ENCODE measurements around the gene SEC24D. TPM values are rescaled to one million over a fixed set of nuclear protein-coding genes. Genes with fewer than 3 reads are reported as not detected.
A peak's percentile ranks its signal among the peaks of the same experiment; 100 is the strongest.

Gene SEC24D
- total RNA-seq, 1 experiment from 2014 or later, result 61.5 TPM

DNA sequence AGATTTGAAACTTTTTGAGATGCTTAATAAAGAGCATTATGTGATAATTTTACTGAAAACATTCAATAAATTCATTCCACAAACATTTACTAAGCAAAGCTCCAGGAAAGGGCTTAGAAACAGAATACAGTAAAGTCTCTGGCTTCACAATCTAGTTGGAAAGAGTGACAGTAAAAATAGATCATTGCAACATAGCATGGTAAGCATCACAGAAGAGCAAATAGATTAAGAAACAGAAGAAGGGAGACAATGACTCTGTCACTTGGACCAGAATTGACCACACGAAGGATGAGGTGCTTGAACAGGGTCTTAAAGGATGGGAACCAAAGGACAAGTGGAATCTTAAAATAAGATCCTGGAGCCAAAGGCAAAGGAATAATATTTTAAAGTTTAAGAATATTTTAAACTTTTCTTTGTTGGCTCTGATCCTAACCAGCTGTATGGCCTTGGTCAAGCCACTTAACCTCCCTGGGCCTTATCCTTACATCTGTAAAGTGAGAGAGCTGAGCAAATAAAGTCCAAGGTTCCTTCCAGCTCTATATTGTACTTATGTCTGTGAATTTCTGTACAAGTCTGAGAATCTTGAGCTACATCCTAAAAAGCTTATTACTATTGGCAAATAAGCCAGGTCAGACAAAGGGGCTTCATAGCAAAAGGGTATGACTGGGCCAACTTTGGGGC, 33.9 kb downstream of the SEC24D start:
- peak overlapping the region; percentile 6 for H2BK5ac ChIP-seq (ENCODE audit: insufficient read length, low read length)
- H4K91ac ChIP-seq (ENCODE audit: insufficient read length, low read depth, low read length), result no peak overlapping the region
- Mint-ChIP-seq H3K4me1 (peaks cover 19 to 21% of the 10 kb centered on the region in 2 experiments), H3K27ac (no peak overlapping the region; a peak in 1 of 7 replicates), H3K27me3 (ENCODE audit: low read depth) (no peaks in the 10 kb centered on the region), H3K4me3 (no peak overlapping the region), H3K36me3 (ENCODE audit: insufficient read depth in 1 of 3, low read depth in 3 of 3) (peaks cover 38 to 63% (median 38%) of the 10 kb centered on the region in 3 experiments), H3K9me3 (no peaks in the 10 kb centered on the region)
- no peaks in the 10 kb centered on the region for H3K27me3 ChIP-seq (ENCODE audit: insufficient read depth, low read length)
- no peak overlapping the region for H3K14ac ChIP-seq (ENCODE audit: insufficient read depth, low read length)
- H4K20me1 ChIP-seq (ENCODE audit: control insufficient read depth, insufficient read depth, insufficient read length), result no peaks in the 10 kb centered on the region
- no peak overlapping the region for H2AFZ ChIP-seq (ENCODE audit: low read length)
- H3K23ac ChIP-seq (ENCODE audit: insufficient read length, low read depth, low read length), result no peak overlapping the region
- WGBS (ENCODE audit: extremely low coverage, insufficient read length, low lambda C conversion rate), result no CpG with 5 or more reads among the region's 1 CpG
- no peak overlapping the region for H3K4ac ChIP-seq (ENCODE audit: low read depth, low read length)
- no peak overlapping the region for H4K5ac ChIP-seq (ENCODE audit: insufficient read length, low read depth, low read length)
- H3K23me2 ChIP-seq (ENCODE audit: insufficient read length, low read depth, low read length, poor library complexity, severe bottlenecking), result no peaks in the 10 kb centered on the region
- no peak overlapping the region for H3K4me2 ChIP-seq (ENCODE audit: insufficient read depth, insufficient read length, low read length)
- H2BK120ac ChIP-seq (ENCODE audit: low read depth, low read length, poor library complexity, severe bottlenecking), result no peak overlapping the region
- no peak overlapping the region for H3K9ac ChIP-seq (ENCODE audit: extremely low read depth, insufficient read length, low read length)
- no peak overlapping the region for H3K27ac ChIP-seq (ENCODE audit: insufficient read length, low read depth, low read length)
- H3K18ac ChIP-seq (ENCODE audit: insufficient read length, low read depth, low read length), result no peak overlapping the region
- H2BK12ac ChIP-seq (ENCODE audit: insufficient read length, low read depth, low read length), result no peak overlapping the region
- H3K79me1 ChIP-seq (ENCODE audit: insufficient read depth, low read depth, low read length, poor library complexity, severe bottlenecking), result no peaks in the 10 kb centered on the region
- H3K56ac ChIP-seq (ENCODE audit: insufficient read length, low read depth, low read length), result no peak overlapping the region
- no peak overlapping the region for H2BK20ac ChIP-seq (ENCODE audit: low read depth, low read length, poor library complexity, severe bottlenecking)
- no peaks in the 10 kb centered on the region; the same call in 1 of the 2 replicates for H3K4me1 ChIP-seq (ENCODE audit: insufficient read depth, low read length)
- H3K79me2 ChIP-seq (ENCODE audit: insufficient read depth, low read length), result no peaks in the 10 kb centered on the region
- no peak overlapping the region for H3T11ph ChIP-seq (ENCODE audit: low read length)
- H2AK5ac ChIP-seq (ENCODE audit: insufficient read length, low read length), result no peak overlapping the region
- DNase-seq, result no peak
- no peak overlapping the region for H2BK15ac ChIP-seq (ENCODE audit: low read depth, low read length)
- no peaks in the 10 kb centered on the region for H3K9me3 ChIP-seq (ENCODE audit: control insufficient read depth, low read depth, low read length)
- H4K8ac ChIP-seq (replicated peaks; ENCODE audit: insufficient read length, low read depth, low read length), result no peak overlapping the region
- no peak for TF ChIP-seq CTCF (conservative IDR thresholded peaks at IDR 0.05)
